ENCODE measurements around the gene ZNRF3.

The ZNRF3 gene

GRCh38 chr22:28843633-28844032 lies 39.7 kb upstream of the ZNRF3 start:
- no peak for TF ChIP-seq ZBTB7A (IDR thresholded peaks at IDR 0.05; ENCODE audit: low read depth)
- TF ChIP-seq, protein P1, sequence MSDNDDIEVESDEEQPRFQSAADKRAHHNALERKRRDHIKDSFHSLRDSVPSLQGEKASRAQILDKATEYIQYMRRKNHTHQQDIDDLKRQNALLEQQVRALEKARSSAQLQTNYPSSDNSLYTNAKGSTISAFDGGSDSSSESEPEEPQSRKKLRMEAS (IDR thresholded peaks at IDR 0.05): no peak
- TF ChIP-seq RAD21 (IDR thresholded peaks at IDR 0.05; ENCODE audit: low read depth): no peak
- TF ChIP-seq YY1 (IDR thresholded peaks at IDR 0.05; ENCODE audit: low read depth): no peak
- no peak for TF ChIP-seq FOXM1 (IDR thresholded peaks at IDR 0.05; ENCODE audit: borderline replicate concordance, low read depth)
- TF ChIP-seq, protein P2, sequence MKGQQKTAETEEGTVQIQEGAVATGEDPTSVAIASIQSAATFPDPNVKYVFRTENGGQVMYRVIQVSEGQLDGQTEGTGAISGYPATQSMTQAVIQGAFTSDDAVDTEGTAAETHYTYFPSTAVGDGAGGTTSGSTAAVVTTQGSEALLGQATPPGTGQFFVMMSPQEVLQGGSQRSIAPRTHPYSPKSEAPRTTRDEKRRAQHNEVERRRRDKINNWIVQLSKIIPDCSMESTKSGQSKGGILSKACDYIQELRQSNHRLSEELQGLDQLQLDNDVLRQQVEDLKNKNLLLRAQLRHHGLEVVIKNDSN (IDR thresholded peaks at IDR 0.05): no peak
- TF ChIP-seq EGR1 (IDR thresholded peaks at IDR 0.05): no peak
- TF ChIP-seq TCF12 (IDR thresholded peaks at IDR 0.05; ENCODE audit: low read depth): no peak
- no peak for TF ChIP-seq CREB1 (IDR thresholded peaks at IDR 0.05; ENCODE audit: low read depth)
- TF ChIP-seq, protein P3, sequence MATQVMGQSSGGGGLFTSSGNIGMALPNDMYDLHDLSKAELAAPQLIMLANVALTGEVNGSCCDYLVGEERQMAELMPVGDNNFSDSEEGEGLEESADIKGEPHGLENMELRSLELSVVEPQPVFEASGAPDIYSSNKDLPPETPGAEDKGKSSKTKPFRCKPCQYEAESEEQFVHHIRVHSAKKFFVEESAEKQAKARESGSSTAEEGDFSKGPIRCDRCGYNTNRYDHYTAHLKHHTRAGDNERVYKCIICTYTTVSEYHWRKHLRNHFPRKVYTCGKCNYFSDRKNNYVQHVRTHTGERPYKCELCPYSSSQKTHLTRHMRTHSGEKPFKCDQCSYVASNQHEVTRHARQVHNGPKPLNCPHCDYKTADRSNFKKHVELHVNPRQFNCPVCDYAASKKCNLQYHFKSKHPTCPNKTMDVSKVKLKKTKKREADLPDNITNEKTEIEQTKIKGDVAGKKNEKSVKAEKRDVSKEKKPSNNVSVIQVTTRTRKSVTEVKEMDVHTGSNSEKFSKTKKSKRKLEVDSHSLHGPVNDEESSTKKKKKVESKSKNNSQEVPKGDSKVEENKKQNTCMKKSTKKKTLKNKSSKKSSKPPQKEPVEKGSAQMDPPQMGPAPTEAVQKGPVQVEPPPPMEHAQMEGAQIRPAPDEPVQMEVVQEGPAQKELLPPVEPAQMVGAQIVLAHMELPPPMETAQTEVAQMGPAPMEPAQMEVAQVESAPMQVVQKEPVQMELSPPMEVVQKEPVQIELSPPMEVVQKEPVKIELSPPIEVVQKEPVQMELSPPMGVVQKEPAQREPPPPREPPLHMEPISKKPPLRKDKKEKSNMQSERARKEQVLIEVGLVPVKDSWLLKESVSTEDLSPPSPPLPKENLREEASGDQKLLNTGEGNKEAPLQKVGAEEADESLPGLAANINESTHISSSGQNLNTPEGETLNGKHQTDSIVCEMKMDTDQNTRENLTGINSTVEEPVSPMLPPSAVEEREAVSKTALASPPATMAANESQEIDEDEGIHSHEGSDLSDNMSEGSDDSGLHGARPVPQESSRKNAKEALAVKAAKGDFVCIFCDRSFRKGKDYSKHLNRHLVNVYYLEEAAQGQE (IDR thresholded peaks at IDR 0.05; ENCODE audit: low read depth): no peak
- TF ChIP-seq TAF1 (IDR thresholded peaks at IDR 0.05; ENCODE audit: low read depth): no peak
- TF ChIP-seq NFIC (IDR thresholded peaks at IDR 0.05): no peak
- TF ChIP-seq EP300 (IDR thresholded peaks at IDR 0.05; ENCODE audit: borderline replicate concordance): no peak
- no peak for TF ChIP-seq CEBPB (IDR thresholded peaks at IDR 0.05)
- no peak for TF ChIP-seq TEAD4 (IDR thresholded peaks at IDR 0.05)

DNA sequence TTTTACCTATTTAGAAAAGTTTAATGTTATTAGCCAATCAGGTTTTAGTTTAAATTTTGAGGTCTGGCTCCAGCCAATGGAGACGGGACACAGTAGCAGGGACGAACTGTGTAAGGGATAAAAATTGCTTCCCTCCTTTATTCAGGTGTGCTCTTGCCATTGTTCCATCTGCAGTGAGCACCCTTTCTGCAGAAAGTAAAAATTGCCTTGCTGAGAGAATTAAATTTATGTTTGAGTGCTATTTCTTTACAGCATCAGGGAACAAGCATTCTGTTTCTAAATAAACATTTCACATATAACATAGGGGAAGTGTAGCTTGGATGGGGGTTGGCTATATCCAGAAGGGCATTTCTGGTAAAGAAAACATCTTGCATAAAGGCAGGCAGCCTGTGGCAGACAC lies 36.4 kb upstream of the ZNRF3 start:
- TF ChIP-seq TEAD4 (IDR thresholded peaks at IDR 0.05) (no peak), YY1 (IDR thresholded peaks at IDR 0.05; ENCODE audit: low read depth) (no peak), NFIC (IDR thresholded peaks at IDR 0.05) (no peak), TCF12 (IDR thresholded peaks at IDR 0.05; ENCODE audit: low read depth) (no peak), ZBTB7A (IDR thresholded peaks at IDR 0.05; ENCODE audit: low read depth) (no peak)
- TF ChIP-seq, protein P2 (IDR thresholded peaks at IDR 0.05): no peak
- TF ChIP-seq, protein P3 (IDR thresholded peaks at IDR 0.05; ENCODE audit: low read depth): no peak

GRCh38 chr22:28855355-28856094 lies 27.8 kb upstream of the ZNRF3 start:
- TF ChIP-seq, protein P2 (IDR thresholded peaks at IDR 0.05): no peak
- TF ChIP-seq TEAD4 (IDR thresholded peaks at IDR 0.05) (peak; percentile 46), EP300 (IDR thresholded peaks at IDR 0.05; ENCODE audit: borderline replicate concordance) (no peak), ZBTB7A (IDR thresholded peaks at IDR 0.05; ENCODE audit: low read depth) (no peak), NFIC (IDR thresholded peaks at IDR 0.05) (no peak), CEBPB (IDR thresholded peaks at IDR 0.05) (0 out of 2 replicates have a peak, but pooled peaks have one; percentile 8), CREB1 (IDR thresholded peaks at IDR 0.05; ENCODE audit: low read depth) (no peak), RAD21 (IDR thresholded peaks at IDR 0.05; ENCODE audit: low read depth) (peak; percentile 97)
- TF ChIP-seq, protein P1 (IDR thresholded peaks at IDR 0.05): no peak

DNA sequence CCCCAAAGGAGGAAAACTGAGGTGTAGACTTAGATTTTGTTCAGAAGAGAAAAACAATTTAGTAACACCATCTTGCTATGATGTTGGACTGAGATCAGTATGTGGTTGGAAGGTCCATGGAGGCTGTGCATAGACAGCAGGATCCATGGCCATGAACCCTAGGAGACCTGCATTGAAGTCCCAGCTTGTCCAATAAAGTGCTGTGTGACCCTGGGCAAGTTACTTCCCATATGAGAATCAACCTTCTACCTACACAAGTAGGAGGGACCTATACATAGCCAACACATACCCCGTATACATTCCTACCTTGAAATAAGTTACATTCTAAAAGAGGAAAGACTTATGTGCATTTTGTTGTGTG lies 27.3 kb upstream of the ZNRF3 start:
- TF ChIP-seq EGR1 (IDR thresholded peaks at IDR 0.05) (no peak), NFIC (IDR thresholded peaks at IDR 0.05) (no peak), YY1 (IDR thresholded peaks at IDR 0.05; ENCODE audit: low read depth) (no peak), CEBPB (IDR thresholded peaks at IDR 0.05) (no peak), FOXM1 (IDR thresholded peaks at IDR 0.05; ENCODE audit: borderline replicate concordance, low read depth) (no peak), RAD21 (IDR thresholded peaks at IDR 0.05; ENCODE audit: low read depth) (no peak), ZBTB7A (IDR thresholded peaks at IDR 0.05; ENCODE audit: low read depth) (no peak), EP300 (IDR thresholded peaks at IDR 0.05; ENCODE audit: borderline replicate concordance) (no peak), TAF1 (IDR thresholded peaks at IDR 0.05; ENCODE audit: low read depth) (no peak), TEAD4 (IDR thresholded peaks at IDR 0.05) (no peak), CREB1 (IDR thresholded peaks at IDR 0.05; ENCODE audit: low read depth) (no peak), TCF12 (IDR thresholded peaks at IDR 0.05; ENCODE audit: low read depth) (no peak)
- TF ChIP-seq, protein P3 (IDR thresholded peaks at IDR 0.05; ENCODE audit: low read depth): no peak
- TF ChIP-seq, protein P1 (IDR thresholded peaks at IDR 0.05): no peak
- TF ChIP-seq, protein P2 (IDR thresholded peaks at IDR 0.05): no peak

All from Ishikawa (cell line).